Right cardiac atrium (tissue), 5 donors: ENCODE data around the gene NDST3. TPM values are rescaled to one million over a fixed set of nuclear protein-coding genes. Genes with fewer than 3 reads are reported as not detected.
"Not testable (repeated sequence)": the region's sequence is repeated elsewhere in the genome, so short reads cannot be mapped to it uniquely, and the experiment has no call there.

Source experiments
- ATAC-seq, 2 donors: fragments of 200-7000 bp; cut with Tn5 transposase; one replicate each; pipeline versions ENCODE4 v1.8.0 to v1.9.1; 2020; ENCODE audit warnings: moderate library complexity in 2 of 2, mild to moderate bottlenecking in 1 of 2
- DNase-seq, 3 donors: peaks; one replicate each; pipeline ENCODE4 v3.0.0-alpha.2; 2020
- H3K27ac ChIP-seq: one replicate; pipeline ENCODE4 v1.5.1; 2013; ENCODE audit warnings: mild to moderate bottlenecking, low read length, control low read depth, moderate library complexity
- H3K27me3 ChIP-seq: one replicate; pipeline ENCODE4 v1.6.1; 2013; ENCODE audit not compliant: control insufficient read depth, insufficient read depth
- H3K4me1 ChIP-seq: one replicate; pipeline ENCODE4 v1.6.1; 2013; ENCODE audit warnings: low read length; ENCODE audit not compliant: control insufficient read depth, insufficient read depth
- H3K4me3 ChIP-seq: one replicate; pipeline ENCODE4 v1.5.1; 2013; ENCODE audit warnings: low read length, control low read depth
- H3K9me3 ChIP-seq: one replicate; pipeline ENCODE4 v1.6.1; 2013; ENCODE audit warnings: low read length; ENCODE audit not compliant: control insufficient read depth
- WGBS: extraction: QIAGEN DNeasy Blood & Tissue Kit; methylation state at CpG from one replicate; pipeline ENCODE4 v1.1.7; 2013; 5-methylcytosine and 5-hydroxymethylcytosine counted together
- intact Hi-C, 4 donors: fragments of 100-400 bp; cut with DNase I; formaldehyde crosslinking; loops; one replicate each; pipeline versions ENCODE4 v1.11.0 to v1.14.0; 2022 to 2023
- polyA plus RNA-seq: library from polyadenylated mRNA; stranded (reverse); fragments of 200-250 nt; gene quantifications from one replicate; pipeline ENCODE4 v1.2.3, GENCODE V29; 2013
- total RNA-seq, 4 donors: library from RNA; stranded (reverse); fragmentation: NEBNext Ultra II Directional; extraction: Animal tissue kit (Norgen Biotek cat#: 25700); gene quantifications; one replicate each; pipeline ENCODE4 v1.2.1, GENCODE V29; 2021
- donor health status: healthy with polysubstance abuse.
- donor health status: DM: no; HTN: yes; CAD: no.
- donor health status: DM: no; HTN: no; CAD: no.
- donor health status: DM: no; HTN: yes; CAD: no; lungs with severe emphysema.
- donor health status: DM: yes; HTN: yes; CAD: no.

Gene NDST3
- total and polyA plus RNA-seq, 5 donors: 0.02 to 0.20 TPM; not detected in 3

GRCh38 chr4:118237531-118237930 lies 203.2 kb downstream of the NDST3 start:
- Histone ChIP-seq H3K9me3 (no peaks in the 10 kb centered on the region), H3K4me1 (no peaks in the 10 kb centered on the region), H3K4me3 (no peak overlapping the region), H3K27me3 (no peaks in the 10 kb centered on the region), H3K27ac (no peak overlapping the region)
- ATAC-seq (no peak), DNase-seq (no peak)
- intact Hi-C loops: no loop called here
- 83% methylated on average over 2 of the region's 2 CpGs for WGBS

- H3K4me3 ChIP-seq: no peak overlapping the region
- ATAC-seq (no peak), DNase-seq (no peak)
- no peaks in the 10 kb centered on the region for H3K9me3 ChIP-seq
- H3K4me1 ChIP-seq: no peaks in the 10 kb centered on the region
- WGBS: 79% methylated on average over 3 of the region's 3 CpGs
- H3K27ac ChIP-seq: no peak overlapping the region
- intact Hi-C loops: no loop called here
- H3K27me3 ChIP-seq: no peaks in the 10 kb centered on the region
Observed at GRCh38 chr4:118249890-118250289, 215.6 kb downstream of the NDST3 start.

- H3K27me3 ChIP-seq: no peaks in the 10 kb centered on the region
- DNase-seq (no peak), ATAC-seq (no peak)
- no peak overlapping the region for H3K4me3 ChIP-seq
- no peak overlapping the region for H3K27ac ChIP-seq
- H3K4me1 ChIP-seq: no peaks in the 10 kb centered on the region
- intact Hi-C loops: no loop called here
- no peaks in the 10 kb centered on the region for H3K9me3 ChIP-seq
Observed at GRCh38 chr4:118254368-118254767, 220.1 kb downstream of the NDST3 start.

GRCh38 chr4:118259111-118259510 lies 224.8 kb downstream of the NDST3 start:
- Histone ChIP-seq H3K9me3 (no peaks in the 10 kb centered on the region), H3K27me3 (no peaks in the 10 kb centered on the region), H3K27ac (no peak overlapping the region), H3K4me3 (no peak overlapping the region), H3K4me1 (no peaks in the 10 kb centered on the region)
- intact Hi-C loops: no loop called here
- WGBS: 75% methylated on average over 3 of the region's 3 CpGs
- no peak for ATAC-seq
- no peak for DNase-seq

- H3K27ac ChIP-seq: no peak overlapping the region
- H3K9me3 ChIP-seq: no peaks in the 10 kb centered on the region
- WGBS: 91% methylated on average over 2 of the region's 2 CpGs
- DNase-seq (no peak), ATAC-seq (no peak)
- intact Hi-C loops: no loop called here
- no peak overlapping the region for H3K4me3 ChIP-seq
- H3K27me3 ChIP-seq: no peaks in the 10 kb centered on the region
- no peaks in the 10 kb centered on the region for H3K4me1 ChIP-seq
Observed at GRCh38 chr4:118260309-118260708, 226.0 kb downstream of the NDST3 start.

- Histone ChIP-seq H3K27me3 (no peaks in the 10 kb centered on the region), H3K9me3 (no peaks in the 10 kb centered on the region), H3K4me3 (no peak overlapping the region), H3K4me1 (no peaks in the 10 kb centered on the region), H3K27ac (no peak overlapping the region)
- ATAC-seq (no peak), DNase-seq (no peak)
- WGBS: 94% methylated on average over 3 of the region's 3 CpGs
- intact Hi-C loops: no loop called here
Observed at GRCh38 chr4:118264096-118264495, 229.8 kb downstream of the NDST3 start.

- Histone ChIP-seq H3K27ac (no peak overlapping the region), H3K9me3 (no peaks in the 10 kb centered on the region), H3K27me3 (no peaks in the 10 kb centered on the region), H3K4me3 (peak overlapping the region; percentile 54), H3K4me1 (no peaks in the 10 kb centered on the region)
- ATAC-seq: peak; percentile 52 to 64
- intact Hi-C loops: no loop called here
- 14% methylated on average over 64 of the region's 64 CpGs for WGBS
- DNase-seq: peak; percentile 15 to 65 (median 59)
Observed at GRCh38 chr4:118265312-118266144, 231.2 kb downstream of the NDST3 start.

- H3K27me3 ChIP-seq, ATAC-seq, H3K4me1 ChIP-seq, H3K4me3 ChIP-seq, H3K9me3 ChIP-seq, H3K27ac ChIP-seq, DNase-seq, intact Hi-C loops: not testable (repeated sequence)
- WGBS: 79% methylated on average over 4 of the region's 4 CpGs
Observed at GRCh38 chr4:118266145-118266496, 231.8 kb downstream of the NDST3 start.

- H3K4me1 ChIP-seq: no peaks in the 10 kb centered on the region
- ATAC-seq (no peak), DNase-seq (no peak)
- H3K27ac ChIP-seq: no peak overlapping the region
- WGBS: 69% methylated on average over 3 of the region's 3 CpGs
- intact Hi-C loops: no loop called here
- no peaks in the 10 kb centered on the region for H3K27me3 ChIP-seq
- no peaks in the 10 kb centered on the region for H3K9me3 ChIP-seq
- no peak overlapping the region for H3K4me3 ChIP-seq
Observed at GRCh38 chr4:118268780-118269179, 234.5 kb downstream of the NDST3 start.

GRCh38 chr4:118270492-118270891 lies 236.2 kb downstream of the NDST3 start:
- DNase-seq (no peak), ATAC-seq (no peak)
- H3K4me3 ChIP-seq: no peak overlapping the region
- WGBS: 3% methylated on average over 2 of the region's 2 CpGs
- H3K9me3 ChIP-seq: no peaks in the 10 kb centered on the region
- intact Hi-C loops: no loop called here
- no peaks in the 10 kb centered on the region for H3K27me3 ChIP-seq
- H3K4me1 ChIP-seq: no peaks in the 10 kb centered on the region
- H3K27ac ChIP-seq: no peak overlapping the region

GRCh38 chr4:118271788-118272187 lies 237.5 kb downstream of the NDST3 start:
- no peak for ATAC-seq
- no peaks in the 10 kb centered on the region for H3K27me3 ChIP-seq
- H3K9me3 ChIP-seq: no peaks in the 10 kb centered on the region
- no peak for DNase-seq
- H3K4me1 ChIP-seq: no peaks in the 10 kb centered on the region
- intact Hi-C loops: no loop called here
- 85% methylated on average over 2 of the region's 2 CpGs for WGBS
- no peak overlapping the region for H3K27ac ChIP-seq
- H3K4me3 ChIP-seq: no peak overlapping the region

GRCh38 chr4:118273642-118274041 lies 239.4 kb downstream of the NDST3 start:
- WGBS: 81% methylated on average over 1 of the region's 1 CpG
- ATAC-seq (no peak), DNase-seq (no peak)
- Histone ChIP-seq H3K4me1 (no peaks in the 10 kb centered on the region), H3K27ac (no peak overlapping the region), H3K4me3 (no peak overlapping the region), H3K9me3 (no peaks in the 10 kb centered on the region), H3K27me3 (no peaks in the 10 kb centered on the region)
- intact Hi-C loops: no loop called here
